ENCODE data around the gene FSIP1.

- TF ChIP-seq GATA2 (IDR thresholded peaks at IDR 0.05; ENCODE audit: low read depth, low read length), result no peak
- no peak for TF ChIP-seq GATA3 (IDR thresholded peaks at IDR 0.05; ENCODE audit: low read depth, low read length)
Measured at GRCh38 chr15:39584266-39584659, 198.4 kb downstream of the FSIP1 start.
